Activated T-cell treated with anti-CD3 and anti-CD28 coated beads for 24 hours (primary cell): ENCODE data around the gene PMM1.
"Not testable (repeated sequence)": the region's sequence is repeated elsewhere in the genome, so short reads cannot be mapped to it uniquely, and the experiment has no call there.

ENCODE experiments used
- DNase-seq: peaks from one replicate; pipeline ENCODE4 v3.0.0-alpha.2; 2020; ENCODE audit warnings: low read depth

Gene PMM1

GRCh38 chr22:41596776-41597634 lies 7.4 kb upstream of the PMM1 start:
- no peak for DNase-seq

- DNase-seq, result no peak
Observed at GRCh38 chr22:41595703-41596102, 6.1 kb upstream of the PMM1 start.

- not testable (repeated sequence) for DNase-seq
Observed at GRCh38 chr22:41593336-41593960, 3.8 kb upstream of the PMM1 start.

GRCh38 chr22:41587347-41587723 lies 2.3 kb downstream of the PMM1 start:
- DNase-seq, result no peak

- no peak for DNase-seq
Observed at GRCh38 chr22:41585898-41586297, 3.7 kb downstream of the PMM1 start.

GRCh38 chr22:41584881-41585280 lies 4.8 kb downstream of the PMM1 start:
- DNase-seq, result no peak

GRCh38 chr22:41582694-41583093 lies 6.9 kb downstream of the PMM1 start:
- no peak for DNase-seq

- no peak for DNase-seq
Observed at GRCh38 chr22:41579997-41580355, 9.7 kb downstream of the PMM1 start.

- no peak for DNase-seq
Observed at GRCh38 chr22:41579297-41579996, 10.2 kb downstream of the PMM1 start.

- no peak for DNase-seq
Observed at GRCh38 chr22:41578818-41579217, 10.8 kb downstream of the PMM1 start.

GRCh38 chr22:41578114-41578513 lies 11.5 kb downstream of the PMM1 start:
- DNase-seq, result no peak

GRCh38 chr22:41576877-41577276 lies 12.8 kb downstream of the PMM1 start:
- no peak for DNase-seq

GRCh38 chr22:41575533-41575932 lies 14.1 kb downstream of the PMM1 start:
- no peak for DNase-seq

- no peak for DNase-seq
Observed at GRCh38 chr22:41574847-41575381, 14.7 kb downstream of the PMM1 start.

- DNase-seq, result no peak
Observed at GRCh38 chr22:41573677-41574076, 16.0 kb downstream of the PMM1 start.

- DNase-seq, result not testable (repeated sequence)
Observed at GRCh38 chr22:41572305-41572704, 17.3 kb downstream of the PMM1 start.

GRCh38 chr22:41571786-41572185 lies 17.9 kb downstream of the PMM1 start:
- DNase-seq, result no peak

- no peak for DNase-seq
Observed at GRCh38 chr22:41570221-41570620, 19.4 kb downstream of the PMM1 start.

- DNase-seq, result no peak
Observed at GRCh38 chr22:41568811-41569210, 20.8 kb downstream of the PMM1 start.

- DNase-seq, result no peak
Observed at GRCh38 chr22:41567512-41567768, 22.2 kb downstream of the PMM1 start.

- no peak for DNase-seq
Observed at GRCh38 chr22:41565403-41566054, 24.1 kb downstream of the PMM1 start.

GRCh38 chr22:41564563-41564962 lies 25.1 kb downstream of the PMM1 start:
- no peak for DNase-seq
